ENCODE measurements around the gene DIS3L2. TPM values are rescaled to one million over a fixed set of nuclear protein-coding genes. Genes with fewer than 3 reads are reported as not detected.

DIS3L2 gene
- total RNA-seq, 2 donors from 2014 or later = 22.6 to 32.3 TPM

- no peak for TF ChIP-seq CTCF (IDR thresholded peaks at IDR 0.05)
- intact Hi-C loops (cut with DNase I) = no loop called here
- Histone ChIP-seq H3K27ac (no peak overlapping the region), H3K27me3 (no peaks in the 10 kb centered on the region), H3K9ac (ENCODE audit: low read depth in 2 of 2, low read length in 2 of 2) (no peak overlapping the region), H3K9me3 (no peaks in the 10 kb centered on the region), H3K4me1 (no peaks in the 10 kb centered on the region), H3K4me3 (no peak overlapping the region), H3K36me3 (no peaks in the 10 kb centered on the region)
- no peak for DNase-seq
Observed at GRCh38 chr2:231965102-231965501, 3.6 kb downstream of the DIS3L2 start.

- no peak for DNase-seq
- Histone ChIP-seq H3K9me3 (no peaks in the 10 kb centered on the region), H3K27me3 (no peaks in the 10 kb centered on the region), H3K4me3 (no peak overlapping the region), H3K4me1 (no peaks in the 10 kb centered on the region), H3K9ac (ENCODE audit: low read depth in 2 of 2, low read length in 2 of 2) (no peak overlapping the region), H3K36me3 (no peaks in the 10 kb centered on the region), H3K27ac (no peak overlapping the region)
- intact Hi-C loops (cut with DNase I) = no loop called here
- no peak for TF ChIP-seq CTCF (IDR thresholded peaks at IDR 0.05)
Observed at GRCh38 chr2:231966886-231967285, 5.4 kb downstream of the DIS3L2 start.

- TF ChIP-seq CTCF (IDR thresholded peaks at IDR 0.05) = no peak
- DNase-seq = no peak
- Histone ChIP-seq H3K27me3 (no peaks in the 10 kb centered on the region), H3K36me3 (no peaks in the 10 kb centered on the region), H3K27ac (no peak overlapping the region), H3K9me3 (no peaks in the 10 kb centered on the region), H3K4me1 (no peaks in the 10 kb centered on the region), H3K4me3 (no peak overlapping the region), H3K9ac (ENCODE audit: low read depth in 2 of 2, low read length in 2 of 2) (no peak overlapping the region)
- intact Hi-C loops (cut with DNase I) = no loop called here
Observed at GRCh38 chr2:231968820-231969219, 7.3 kb downstream of the DIS3L2 start.

GRCh38 chr2:231970461-231970860 lies 8.9 kb downstream of the DIS3L2 start:
- Histone ChIP-seq H3K27ac (no peak overlapping the region), H3K4me1 (no peaks in the 10 kb centered on the region), H3K9ac (ENCODE audit: low read depth in 2 of 2, low read length in 2 of 2) (no peak overlapping the region), H3K9me3 (no peaks in the 10 kb centered on the region), H3K27me3 (no peaks in the 10 kb centered on the region), H3K4me3 (no peak overlapping the region), H3K36me3 (no peaks in the 10 kb centered on the region)
- DNase-seq = no peak
- intact Hi-C loops (cut with DNase I) = no loop called here
- TF ChIP-seq CTCF (IDR thresholded peaks at IDR 0.05) = no peak

GRCh38 chr2:231975001-231975400 lies 13.5 kb downstream of the DIS3L2 start:
- intact Hi-C loops (cut with DNase I) = no loop called here
- DNase-seq = no peak
- no peak overlapping the region for H3K4me3 ChIP-seq
- no peak for TF ChIP-seq CTCF (IDR thresholded peaks at IDR 0.05)
- H3K27ac ChIP-seq = no peak overlapping the region
- no peaks in the 10 kb centered on the region for H3K27me3 ChIP-seq
- H3K9me3 ChIP-seq = no peaks in the 10 kb centered on the region
- no peaks in the 10 kb centered on the region for H3K4me1 ChIP-seq
- no peak overlapping the region for H3K9ac ChIP-seq (ENCODE audit: low read depth in 2 of 2, low read length in 2 of 2)
- H3K36me3 ChIP-seq = no peaks in the 10 kb centered on the region

GRCh38 chr2:231977430-231977829 lies 15.9 kb downstream of the DIS3L2 start:
- intact Hi-C loops (cut with DNase I) = no loop called here
- no peaks in the 10 kb centered on the region for H3K27me3 ChIP-seq
- no peaks in the 10 kb centered on the region for H3K36me3 ChIP-seq
- no peak overlapping the region for H3K4me3 ChIP-seq
- no peak overlapping the region for H3K9ac ChIP-seq (ENCODE audit: low read depth in 2 of 2, low read length in 2 of 2)
- H3K27ac ChIP-seq = no peak overlapping the region
- H3K9me3 ChIP-seq = no peaks in the 10 kb centered on the region
- DNase-seq = no peak
- H3K4me1 ChIP-seq = no peaks in the 10 kb centered on the region
- no peak for TF ChIP-seq CTCF (IDR thresholded peaks at IDR 0.05)
